Kidney tubule cell (primary cell): Measurements from ENCODE around the gene DEDD.

Experiments
- DNase-seq: peaks from one replicate; pipeline ENCODE4 v3.0.0-alpha.2; 2018; ENCODE audit warnings: low spot score

The DEDD gene

GRCh38 chr1:161072751-161073449 lies 59.6 kb downstream of the DEDD start:
- DNase-seq = no peak

DNA sequence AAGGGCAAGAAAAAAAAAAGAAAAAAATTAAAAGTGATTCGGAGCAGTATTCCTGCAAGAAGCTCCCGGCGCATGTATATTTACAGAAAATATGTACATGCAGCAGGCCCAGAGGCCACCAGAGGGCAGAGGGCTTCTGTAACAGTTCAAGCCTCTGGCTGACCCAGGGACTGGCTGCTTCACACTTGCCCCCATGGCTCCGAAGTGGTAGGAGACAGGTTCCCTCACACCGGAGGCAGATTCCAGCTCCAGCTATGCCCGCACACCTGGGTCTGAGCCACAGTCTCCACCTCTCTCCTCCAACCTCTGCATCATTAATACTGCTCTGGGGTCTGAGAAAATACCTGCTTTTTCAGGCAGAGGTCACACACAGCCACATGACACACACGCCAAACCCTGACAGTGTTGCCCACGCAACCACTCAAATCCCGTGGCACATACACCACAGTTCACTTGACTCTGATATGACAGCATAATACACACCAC lies 60.5 kb downstream of the DEDD start:
- DNase-seq = peak; percentile 54
